NCI-H1105 treated with DMSO at 0.1 percent for 48 hours (cell line): ENCODE measurements around the gene SYT7.

Experiments
- DNase-seq: peaks from one replicate; lab custom pipeline; 2025; lab: John Stamatoyannopoulos, UW

Gene SYT7

DNA sequence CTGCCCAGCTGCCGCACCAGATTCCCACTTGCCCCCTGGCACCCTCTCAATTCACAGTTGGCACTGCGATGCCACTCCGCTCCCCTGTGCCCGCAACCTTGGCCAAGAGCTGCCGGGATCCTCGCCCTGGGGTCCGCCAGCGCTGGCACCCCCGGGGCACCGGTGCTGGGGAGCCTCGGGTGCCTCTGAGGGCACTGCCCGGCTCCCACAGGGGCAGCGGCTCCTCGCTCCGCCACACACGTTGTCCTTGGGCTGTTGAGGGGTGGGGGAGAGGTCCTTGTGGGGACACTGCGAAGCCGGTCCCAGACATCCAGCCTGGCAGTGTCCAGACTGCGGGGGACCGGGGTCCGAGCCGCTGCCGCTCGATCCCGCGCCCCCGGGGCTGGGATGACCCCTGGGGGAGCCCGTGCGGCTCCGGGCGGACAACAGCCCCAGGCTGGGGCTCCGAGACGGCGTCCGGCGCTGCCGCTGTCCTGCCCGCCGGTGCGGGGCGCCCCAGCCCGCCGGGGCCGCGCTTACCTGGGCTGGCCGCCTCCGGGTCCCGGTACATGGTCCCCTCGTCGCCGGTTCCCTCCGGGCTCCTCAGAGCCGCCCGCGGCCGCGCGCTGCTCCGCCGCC, 496 bp downstream of the SYT7 start:
- DNase-seq: no peak

DNA sequence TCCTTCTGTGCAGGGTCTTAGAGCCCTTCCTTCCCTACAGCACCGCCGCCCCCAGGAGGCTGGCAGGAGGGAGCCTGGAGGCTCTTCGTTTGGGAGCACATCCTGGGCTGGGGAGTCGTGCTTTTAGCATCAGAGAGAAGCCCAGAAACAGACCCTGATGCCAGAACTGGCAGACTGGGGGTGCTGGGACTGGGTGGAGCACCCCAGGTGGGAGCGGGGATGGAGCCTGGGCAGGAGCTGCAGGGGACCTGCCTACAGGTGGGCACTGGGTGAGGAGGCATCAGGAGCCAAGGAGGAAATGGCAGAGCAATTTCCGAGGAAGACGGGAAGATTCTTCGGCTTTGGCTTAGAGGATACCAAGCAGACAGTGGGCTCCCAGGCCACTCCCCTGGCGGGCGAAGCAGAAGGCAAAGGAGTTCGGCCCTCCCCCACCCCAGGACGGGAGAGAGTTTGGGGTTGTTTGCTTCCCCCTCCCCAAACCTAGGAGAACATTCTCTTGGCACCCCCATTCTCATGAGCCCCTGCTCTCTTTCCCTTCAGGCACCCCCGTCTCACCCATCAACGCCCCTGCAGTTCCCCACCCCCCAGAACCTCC, 1.1 kb downstream of the SYT7 start:
- no peak for DNase-seq

- no peak for DNase-seq
Measured at GRCh38 chr11:61578819-61579675, 1.8 kb downstream of the SYT7 start.

DNA sequence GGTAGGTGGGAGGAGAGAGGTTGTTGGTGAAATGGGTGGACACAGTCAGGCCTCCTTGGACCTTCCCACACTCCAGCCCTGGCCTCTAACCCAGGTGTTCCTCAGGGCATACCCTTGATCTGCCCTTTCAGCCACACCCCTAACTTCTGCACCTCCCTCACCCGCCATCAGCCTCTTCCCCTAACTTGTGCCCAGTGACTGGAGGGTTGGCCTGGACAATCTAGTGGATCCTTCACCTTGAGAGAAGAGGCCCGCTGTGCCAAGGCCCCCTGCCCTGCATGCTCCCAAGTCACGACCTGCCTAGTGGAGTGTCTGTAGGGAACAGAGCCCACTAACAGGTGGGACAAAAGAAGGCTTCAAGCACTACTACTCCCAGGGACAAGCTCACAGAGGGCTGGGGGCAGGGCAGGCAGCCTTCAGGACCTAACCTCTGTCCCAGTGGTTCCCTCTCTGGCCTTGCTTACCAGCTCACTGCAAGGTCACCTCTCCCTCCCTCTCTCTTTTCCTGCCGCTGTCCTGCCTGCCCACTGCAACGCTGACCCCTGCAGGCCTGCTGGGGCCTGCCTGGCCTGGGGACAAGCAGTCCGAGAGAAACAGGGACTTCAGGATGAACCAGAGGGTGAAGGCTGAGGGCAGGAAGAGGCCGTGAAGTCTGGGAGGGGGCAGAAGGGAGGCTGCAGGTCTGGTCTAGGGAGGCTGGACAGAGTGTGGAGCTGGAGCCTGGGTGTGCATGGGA, 3.3 kb downstream of the SYT7 start:
- no peak for DNase-seq

DNA sequence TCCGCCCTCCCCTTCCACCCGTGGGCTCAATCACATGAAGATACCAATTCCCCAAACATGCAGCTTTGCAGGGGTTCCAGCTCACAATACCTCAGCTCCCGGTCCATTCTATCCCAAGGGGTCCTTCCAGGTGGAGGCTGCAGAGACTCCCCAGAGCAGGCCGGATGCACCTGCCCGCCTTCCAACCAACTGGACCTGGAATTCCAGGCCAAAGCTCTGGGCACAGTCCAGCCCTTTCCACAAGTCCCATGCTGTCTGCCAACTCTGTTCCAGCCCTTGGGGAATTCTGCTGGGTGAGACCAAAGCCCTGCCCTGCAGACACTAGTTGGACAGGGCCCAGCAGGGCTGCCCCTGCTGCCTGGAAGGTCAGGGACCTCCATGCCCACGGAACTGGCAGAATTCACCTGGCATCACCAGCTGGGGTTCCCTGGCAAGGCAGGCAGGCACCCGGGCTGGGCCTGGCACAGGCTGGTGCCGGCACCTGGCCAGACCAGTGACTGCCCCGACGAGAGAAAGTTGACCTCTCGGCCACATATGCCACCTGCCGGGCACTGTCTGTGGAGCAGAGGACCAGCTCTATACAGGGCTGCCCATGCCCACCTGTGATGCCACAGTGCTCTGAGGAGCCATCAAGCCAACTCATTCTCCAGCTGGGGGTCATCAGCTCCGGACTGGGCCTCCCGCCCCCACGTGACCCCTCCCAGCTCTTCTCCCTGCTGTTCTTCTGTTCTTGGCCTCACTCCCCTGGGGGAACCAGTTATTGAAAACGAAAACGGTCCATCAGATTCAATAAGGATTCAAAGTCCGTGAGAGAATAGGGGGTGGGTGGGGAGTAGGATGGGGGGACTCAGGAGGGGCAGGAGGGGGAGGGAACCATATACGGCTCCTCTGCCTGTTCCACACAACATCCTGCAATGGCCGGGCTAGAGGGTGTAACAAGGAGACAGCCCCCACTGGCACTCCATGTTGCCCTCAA, 4.7 kb downstream of the SYT7 start:
- no peak for DNase-seq

- no peak for DNase-seq
Measured at GRCh38 chr11:61574611-61575010, 6.3 kb downstream of the SYT7 start.

GRCh38 chr11:61572913-61573312, 8.0 kb downstream of the SYT7 start:
- no peak for DNase-seq

DNA sequence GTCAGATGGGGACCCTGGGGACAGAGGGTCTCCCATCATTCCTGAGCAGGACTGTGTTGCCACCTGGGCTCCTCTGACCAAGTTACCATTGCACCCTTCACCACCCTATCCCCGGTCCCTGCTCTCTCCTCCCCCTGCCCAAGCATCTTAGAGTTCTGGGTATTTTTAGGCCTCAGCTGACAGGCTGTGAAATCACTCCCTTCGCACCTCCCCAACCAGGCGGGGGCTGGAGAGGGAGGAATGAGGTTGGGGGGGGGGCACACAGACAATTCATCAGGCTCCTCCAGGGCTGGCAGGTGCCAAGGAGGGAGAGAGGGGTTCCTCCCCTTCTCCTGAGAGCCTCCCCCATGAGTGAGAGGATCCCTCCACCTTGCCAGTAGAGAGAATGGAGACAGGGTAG, 9.0 kb downstream of the SYT7 start:
- DNase-seq: no peak

DNA sequence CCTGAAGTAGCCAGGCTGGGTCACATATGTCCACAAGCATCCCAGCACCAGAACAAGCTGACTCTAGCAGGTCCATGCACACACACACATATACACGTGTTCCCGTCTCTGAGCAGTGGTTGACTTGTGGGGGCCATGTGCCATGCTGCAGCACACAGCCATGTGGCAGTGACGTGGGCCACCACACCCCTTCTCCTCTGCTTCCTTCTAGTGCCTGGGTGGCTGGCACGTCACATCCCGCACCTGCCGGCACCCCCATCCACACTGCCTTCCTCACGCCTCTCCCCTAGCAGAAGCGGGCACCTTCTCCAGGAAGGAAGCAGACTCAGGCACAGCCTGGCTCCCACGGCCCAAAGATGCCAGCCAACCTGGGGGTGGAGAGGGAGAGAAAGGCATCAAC, 9.5 kb downstream of the SYT7 start:
- DNase-seq: no peak

- DNase-seq: no peak
Measured at GRCh38 chr11:61569701-61570100, 11.2 kb downstream of the SYT7 start.

DNA sequence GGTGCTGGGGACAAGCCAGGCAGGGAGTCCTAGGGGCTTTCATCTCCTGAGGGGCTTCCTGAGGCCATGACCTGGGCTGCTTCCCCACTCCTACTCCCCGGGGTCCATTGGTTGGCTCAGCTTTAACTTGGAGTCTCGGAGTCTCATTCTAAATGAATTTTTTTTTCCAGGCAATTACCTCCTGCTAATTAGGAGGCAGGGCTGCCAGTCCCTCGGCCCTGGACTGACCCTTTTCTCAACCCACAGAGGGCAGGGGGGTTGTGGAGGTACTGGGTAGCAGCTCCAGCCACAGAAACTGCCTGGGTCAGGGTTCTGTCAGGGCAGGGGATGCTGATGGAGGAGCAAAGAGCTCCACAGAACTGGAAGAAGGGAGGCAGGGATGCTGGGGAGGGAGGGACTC, 11.9 kb downstream of the SYT7 start:
- no peak for DNase-seq

- DNase-seq: no peak
Measured at GRCh38 chr11:61567286-61568061, 13.4 kb downstream of the SYT7 start.

GRCh38 chr11:61564936-61565696, 15.8 kb downstream of the SYT7 start:
- DNase-seq: no peak

GRCh38 chr11:61560751-61561150, 20.1 kb downstream of the SYT7 start:
- DNase-seq: no peak

DNA sequence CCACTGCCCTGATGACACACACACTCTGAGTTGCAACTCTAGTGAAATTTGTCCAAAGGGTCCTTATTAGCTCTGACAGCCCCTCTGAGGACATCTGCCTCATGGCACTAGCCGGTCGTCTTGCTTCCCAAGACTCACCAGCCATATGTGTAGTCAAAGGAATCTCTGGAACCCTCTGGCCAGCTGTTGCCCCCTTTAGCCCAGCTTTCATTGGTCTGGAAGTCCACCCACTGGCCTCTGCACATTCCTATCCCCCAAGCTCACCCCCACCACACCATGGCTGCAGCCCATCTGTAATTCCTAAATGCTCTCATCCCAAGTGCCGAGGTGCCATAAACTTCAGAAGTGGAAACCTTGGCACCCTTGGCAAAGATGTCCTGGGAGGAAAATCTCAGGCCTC, 24.3 kb downstream of the SYT7 start:
- no peak for DNase-seq

- no peak for DNase-seq
Measured at GRCh38 chr11:61555978-61556377, 24.9 kb downstream of the SYT7 start.

DNA sequence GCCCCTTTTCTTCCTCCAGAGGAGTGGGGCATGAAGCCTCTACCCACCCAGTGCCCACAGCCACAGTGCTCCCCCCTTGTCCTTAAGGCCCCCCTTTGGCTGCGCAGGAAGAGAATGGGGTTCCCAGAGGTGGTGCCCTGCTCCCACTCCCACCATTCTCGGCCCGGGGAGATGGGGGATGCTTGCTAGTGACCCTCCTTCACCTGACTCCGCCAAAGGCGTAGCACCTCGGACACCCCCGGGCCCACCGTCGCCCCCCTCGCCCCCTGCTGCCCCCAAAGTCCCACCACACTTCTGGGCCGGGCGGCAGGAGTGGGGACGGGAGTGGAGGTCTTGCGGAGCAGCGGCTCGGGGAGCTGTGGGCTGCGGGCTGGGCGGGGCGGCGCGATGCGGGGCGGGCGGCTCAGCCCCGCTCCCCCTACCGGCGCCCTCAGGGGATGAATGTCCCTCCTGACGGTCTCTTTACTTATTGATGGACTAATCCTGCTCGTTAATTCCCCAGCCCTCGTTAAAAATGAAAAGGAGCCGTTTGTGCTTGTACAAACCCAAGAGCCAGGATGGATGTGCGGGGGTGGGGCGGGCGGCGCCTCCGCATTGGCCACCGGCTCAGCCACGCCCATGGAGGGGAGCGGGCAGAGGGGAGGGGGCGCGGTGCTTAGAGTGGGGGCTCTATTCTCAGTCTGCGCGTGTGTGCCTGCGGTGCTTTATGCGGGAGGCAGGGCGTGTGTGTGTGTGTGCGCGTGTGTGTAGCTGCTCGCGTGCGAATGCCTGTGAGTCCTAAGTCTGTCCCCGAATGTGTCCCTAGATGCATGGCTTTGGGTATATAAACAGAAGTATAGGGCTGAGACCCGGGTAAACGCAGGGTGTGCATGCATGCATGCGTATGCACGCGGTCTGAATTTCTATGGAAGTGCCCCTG, 25.6 kb downstream of the SYT7 start:
- DNase-seq: peak; percentile 68

DNA sequence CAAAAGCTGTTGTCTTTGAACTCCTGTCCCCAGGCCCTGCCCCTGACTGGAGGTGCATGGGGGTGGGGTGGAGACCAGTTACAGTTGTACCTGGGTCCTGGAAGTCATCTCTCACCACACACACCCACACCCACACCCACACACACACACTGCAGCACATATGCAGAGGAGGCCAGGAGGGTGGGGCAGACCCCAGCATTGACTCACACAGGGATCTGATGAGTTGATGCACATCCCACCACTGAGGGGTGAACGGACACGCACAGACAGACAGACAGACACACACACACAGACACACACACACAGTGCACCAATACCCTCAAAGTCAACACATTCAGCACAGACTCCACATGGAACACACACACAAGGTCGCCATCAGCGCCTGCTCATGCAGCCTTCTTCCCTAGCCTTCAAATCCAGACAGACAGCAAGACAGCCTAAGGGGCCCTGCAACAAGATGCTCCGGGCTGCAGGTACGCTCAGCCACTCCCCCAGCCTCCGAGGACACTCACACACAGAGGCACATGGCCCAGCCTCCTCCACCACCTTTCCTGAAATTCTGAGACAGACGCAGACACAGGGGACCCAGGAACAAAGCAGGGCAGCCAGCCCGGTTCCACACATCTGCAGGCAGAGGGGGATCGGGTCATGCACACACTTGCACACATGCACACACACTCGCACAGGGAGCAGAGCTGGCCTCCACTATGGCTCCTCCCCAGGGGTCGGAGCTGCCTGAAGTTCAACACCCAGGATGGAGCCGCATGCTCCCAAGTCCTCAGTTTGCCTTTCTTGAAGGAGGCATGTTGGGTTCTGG, 26.5 kb downstream of the SYT7 start:
- DNase-seq: no peak
